ENCODE measurements around the gene LIAS.

LIAS gene

GRCh38 chr4:39525822-39526690, 67.2 kb downstream of the LIAS start:
- no peak for DNase-seq
- peaks cover 4% of the 10 kb centered on the region for H3K4me1 ChIP-seq
- TF ChIP-seq CTCF (IDR thresholded peaks at IDR 0.05; ENCODE audit: low read depth, low read length): no peak

GRCh38 chr4:39526765-39527295, 68.0 kb downstream of the LIAS start:
- no peak for DNase-seq
- H3K4me3 ChIP-seq (ENCODE audit: low read depth, low read length): peak overlapping the region; percentile 87
- H3K4me1 ChIP-seq: peaks cover 4% of the 10 kb centered on the region
- H3K27me3 ChIP-seq: no peaks in the 10 kb centered on the region
- H3K36me3 ChIP-seq: no peaks in the 10 kb centered on the region
- TF ChIP-seq CTCF (IDR thresholded peaks at IDR 0.05; ENCODE audit: low read depth, low read length): no peak
- H3K9me3 ChIP-seq: no peaks in the 10 kb centered on the region

More at GRCh38 chr4:39525822-39526690, 67.2 kb downstream of the LIAS start:
- Histone ChIP-seq H3K36me3 (no peaks in the 10 kb centered on the region), H3K9me3 (no peaks in the 10 kb centered on the region), H3K4me3 (ENCODE audit: low read depth, low read length) (peak overlapping the region; percentile 87), H3K27me3 (no peaks in the 10 kb centered on the region)

GRCh38 chr4:39527296-39528060, 68.6 kb downstream of the LIAS start, which contains the start of gene UGDH:
Gene UGDH (minus strand): TSS chr4:39527439. CDS start chr4:39521512, 5,927 bp downstream.
- H3K4me3 ChIP-seq (ENCODE audit: low read depth, low read length): peak within 1 kb of the TSS; percentile 87
- H3K27me3 ChIP-seq: no peaks in the 10 kb centered on the region
- no peaks in the 10 kb centered on the region for H3K4me1 ChIP-seq
- no peaks in the 10 kb centered on the region for H3K36me3 ChIP-seq
- DNase-seq: peak; percentile 99
- TF ChIP-seq CTCF (IDR thresholded peaks at IDR 0.05; ENCODE audit: low read depth, low read length): 0 out of 2 replicates have a peak, but pooled peaks have one; percentile 2
- no peaks in the 10 kb centered on the region for H3K9me3 ChIP-seq

GRCh38 chr4:39528061-39528465, 69.2 kb downstream of the LIAS start:
- H3K9me3 ChIP-seq: no peaks in the 10 kb centered on the region
- no peak for DNase-seq
- H3K36me3 ChIP-seq: no peaks in the 10 kb centered on the region
- no peaks in the 10 kb centered on the region for H3K27me3 ChIP-seq
- no peaks in the 10 kb centered on the region for H3K4me1 ChIP-seq
- no peak for TF ChIP-seq CTCF (IDR thresholded peaks at IDR 0.05; ENCODE audit: low read depth, low read length)
- H3K4me3 ChIP-seq (ENCODE audit: low read depth, low read length): peak overlapping the region; percentile 87
